ENCODE measurements around the gene UGT3A2. TPM values are rescaled to one million over a fixed set of nuclear protein-coding genes. Genes with fewer than 3 reads are reported as not detected.

The UGT3A2 gene
- total RNA-seq, 3 donors from 2014 or later (not counting 1 experiment from before 2014, with no cell fraction given), result 0.25 TPM; not detected in 1

DNA sequence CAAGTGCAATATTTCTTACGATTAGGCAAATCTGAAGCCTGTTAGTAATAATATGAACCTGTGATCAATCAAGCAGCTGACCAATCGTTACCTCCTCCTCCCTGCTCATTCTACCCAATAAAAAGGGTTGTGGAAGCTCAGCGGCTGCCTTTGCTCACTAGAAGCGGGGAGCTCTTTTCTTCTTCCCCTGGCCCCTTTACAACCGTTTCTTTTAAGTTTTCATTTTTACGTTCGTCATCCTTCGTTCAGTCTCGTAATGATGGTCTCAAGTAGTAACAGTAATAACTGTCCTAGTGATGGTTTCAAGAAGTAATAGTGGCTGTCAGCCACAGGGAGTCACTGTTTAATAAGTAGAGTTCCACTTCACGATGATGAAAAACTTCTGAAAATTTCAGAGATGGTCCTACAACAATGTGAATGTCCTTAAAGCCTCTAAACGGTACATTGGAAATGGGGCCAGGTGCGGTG lies 6.2 kb downstream of the UGT3A2 start:
- no peaks in the 10 kb centered on the region for H3K9me3 ChIP-seq (ENCODE audit: control insufficient read depth, insufficient read depth, low read length)
- 78% methylated on average over 12 of the region's 12 CpGs for WGBS (ENCODE audit: insufficient coverage)
- no peaks in the 10 kb centered on the region for H3K4me1 Mint-ChIP-seq
- H3K4me3 Mint-ChIP-seq, result no peak overlapping the region
- no peaks in the 10 kb centered on the region for H3K9me3 Mint-ChIP-seq
- TF ChIP-seq, protein P1, sequence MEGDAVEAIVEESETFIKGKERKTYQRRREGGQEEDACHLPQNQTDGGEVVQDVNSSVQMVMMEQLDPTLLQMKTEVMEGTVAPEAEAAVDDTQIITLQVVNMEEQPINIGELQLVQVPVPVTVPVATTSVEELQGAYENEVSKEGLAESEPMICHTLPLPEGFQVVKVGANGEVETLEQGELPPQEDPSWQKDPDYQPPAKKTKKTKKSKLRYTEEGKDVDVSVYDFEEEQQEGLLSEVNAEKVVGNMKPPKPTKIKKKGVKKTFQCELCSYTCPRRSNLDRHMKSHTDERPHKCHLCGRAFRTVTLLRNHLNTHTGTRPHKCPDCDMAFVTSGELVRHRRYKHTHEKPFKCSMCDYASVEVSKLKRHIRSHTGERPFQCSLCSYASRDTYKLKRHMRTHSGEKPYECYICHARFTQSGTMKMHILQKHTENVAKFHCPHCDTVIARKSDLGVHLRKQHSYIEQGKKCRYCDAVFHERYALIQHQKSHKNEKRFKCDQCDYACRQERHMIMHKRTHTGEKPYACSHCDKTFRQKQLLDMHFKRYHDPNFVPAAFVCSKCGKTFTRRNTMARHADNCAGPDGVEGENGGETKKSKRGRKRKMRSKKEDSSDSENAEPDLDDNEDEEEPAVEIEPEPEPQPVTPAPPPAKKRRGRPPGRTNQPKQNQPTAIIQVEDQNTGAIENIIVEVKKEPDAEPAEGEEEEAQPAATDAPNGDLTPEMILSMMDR (IDR thresholded peaks at IDR 0.05), result no peak
- no peaks in the 10 kb centered on the region for H3K36me3 Mint-ChIP-seq
- intact Hi-C loops (cut with micrococcal nuclease), result no loop called here
- ATAC-seq (no peak), DNase-seq (no peak)
- H3K27me3 Mint-ChIP-seq (ENCODE audit: low read depth in 2 of 2), result peaks cover 4 to 7% of the 10 kb centered on the region in 2 donors
- H3K36me3 ChIP-seq (ENCODE audit: control insufficient read depth, insufficient read depth, low read length), result no peaks in the 10 kb centered on the region
- no peak overlapping the region for H3K27ac ChIP-seq (ENCODE audit: low read length)
- H3K4me3 ChIP-seq (ENCODE audit: low read length), result no peak overlapping the region
- no peaks in the 10 kb centered on the region for H3K27me3 ChIP-seq (ENCODE audit: control insufficient read depth, insufficient read depth, low read length)
- H3K4me1 ChIP-seq (ENCODE audit: control insufficient read depth, insufficient read depth, low read length), result no peaks in the 10 kb centered on the region
- H3K27ac Mint-ChIP-seq, result no peak overlapping the region

DNA sequence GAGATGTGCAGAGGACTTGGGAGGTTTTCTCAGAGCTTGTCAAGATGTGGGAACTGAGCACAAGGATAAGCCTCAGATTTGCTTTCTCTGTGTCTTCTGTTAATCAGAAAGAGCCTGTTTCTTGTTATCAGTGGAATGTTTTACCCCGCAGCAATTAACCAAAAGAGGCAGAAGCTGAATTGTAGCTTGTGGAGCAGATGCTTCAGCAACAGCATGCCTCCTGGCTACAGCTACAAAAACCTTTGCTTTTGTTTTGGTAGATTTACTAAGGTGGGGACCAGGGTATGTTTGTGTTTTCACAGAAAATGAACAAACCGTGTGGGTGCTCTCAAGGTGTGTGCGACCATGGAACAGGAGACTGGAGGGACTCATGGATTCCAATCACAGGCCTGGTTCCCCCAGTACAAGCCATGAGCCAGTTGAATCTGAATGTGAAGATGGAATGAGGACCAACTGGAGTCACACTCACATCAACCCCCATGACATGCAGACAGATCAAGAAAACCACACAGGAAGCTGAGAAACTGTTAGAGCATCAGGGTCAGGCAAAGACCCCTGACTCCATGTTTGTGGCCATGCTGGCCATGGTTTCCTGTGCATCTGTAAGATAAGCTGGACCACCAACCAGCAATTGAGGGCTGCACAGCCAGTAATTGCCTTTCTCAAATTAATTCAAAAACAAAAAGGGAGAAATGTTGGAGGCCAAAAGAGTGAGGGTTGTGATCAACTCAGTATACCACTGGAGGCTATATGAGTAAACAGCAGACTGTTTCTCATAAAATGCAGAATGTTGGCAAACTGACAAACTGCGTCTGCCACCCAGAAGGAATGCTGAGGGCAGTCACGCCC lies 6.9 kb downstream of the UGT3A2 start:
- Histone ChIP-seq H3K4me1 (ENCODE audit: control insufficient read depth, insufficient read depth, low read length) (no peaks in the 10 kb centered on the region), H3K27ac (ENCODE audit: low read length) (no peak overlapping the region), H3K9me3 (ENCODE audit: control insufficient read depth, insufficient read depth, low read length) (no peaks in the 10 kb centered on the region), H3K27me3 (ENCODE audit: control insufficient read depth, insufficient read depth, low read length) (no peaks in the 10 kb centered on the region), H3K4me3 (ENCODE audit: low read length) (no peak overlapping the region), H3K36me3 (ENCODE audit: control insufficient read depth, insufficient read depth, low read length) (no peaks in the 10 kb centered on the region)
- H3K4me3 Mint-ChIP-seq, result no peak overlapping the region
- no peak overlapping the region for H3K27ac Mint-ChIP-seq
- intact Hi-C loops (cut with micrococcal nuclease), result no loop called here
- H3K4me1 Mint-ChIP-seq, result no peaks in the 10 kb centered on the region
- DNase-seq (no peak), ATAC-seq (no peak)
- no peaks in the 10 kb centered on the region for H3K9me3 Mint-ChIP-seq
- WGBS (ENCODE audit: insufficient coverage), result 73% methylated on average over 5 of the region's 5 CpGs
- H3K27me3 Mint-ChIP-seq (ENCODE audit: low read depth in 2 of 2), result peaks cover 4 to 8% of the 10 kb centered on the region in 2 donors
- TF ChIP-seq, protein P1 (IDR thresholded peaks at IDR 0.05), result no peak
- no peaks in the 10 kb centered on the region for H3K36me3 Mint-ChIP-seq

DNA sequence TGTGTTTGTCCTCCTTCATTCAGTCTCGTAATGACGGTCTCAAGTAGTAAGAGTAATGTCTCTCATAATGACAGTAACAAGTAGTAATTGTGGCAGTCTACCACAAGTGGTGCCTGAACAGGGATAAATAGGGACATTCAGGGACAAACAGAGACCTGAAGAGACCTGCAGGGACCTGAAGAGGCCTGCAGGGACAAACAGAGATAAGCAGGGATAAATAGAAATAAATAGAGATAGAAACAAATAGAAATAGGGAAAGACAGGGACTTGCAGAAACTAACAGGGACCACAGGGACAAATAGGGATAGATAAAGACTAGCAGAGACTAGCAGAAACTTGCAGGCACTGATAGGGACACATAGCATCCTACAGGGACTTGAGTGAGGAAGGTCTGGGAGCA lies 7.9 kb downstream of the UGT3A2 start:
- no peak overlapping the region for H3K4me3 ChIP-seq (ENCODE audit: low read length)
- no peaks in the 10 kb centered on the region for H3K27me3 ChIP-seq (ENCODE audit: control insufficient read depth, insufficient read depth, low read length)
- Mint-ChIP-seq H3K36me3 (no peaks in the 10 kb centered on the region), H3K9me3 (no peaks in the 10 kb centered on the region), H3K4me1 (no peaks in the 10 kb centered on the region), H3K4me3 (no peak overlapping the region), H3K27me3 (ENCODE audit: low read depth in 2 of 2) (peaks cover 4 to 8% of the 10 kb centered on the region in 2 donors), H3K27ac (no peak overlapping the region)
- DNase-seq, result no peak
- H3K4me1 ChIP-seq (ENCODE audit: control insufficient read depth, insufficient read depth, low read length), result no peaks in the 10 kb centered on the region
- H3K36me3 ChIP-seq (ENCODE audit: control insufficient read depth, insufficient read depth, low read length), result no peaks in the 10 kb centered on the region
- H3K9me3 ChIP-seq (ENCODE audit: control insufficient read depth, insufficient read depth, low read length), result no peaks in the 10 kb centered on the region
- H3K27ac ChIP-seq (ENCODE audit: low read length), result no peak overlapping the region
- ATAC-seq, result no peak
- intact Hi-C loops (cut with micrococcal nuclease), result no loop called here
- WGBS (ENCODE audit: insufficient coverage), result 78% methylated on average over 2 of the region's 2 CpGs
- TF ChIP-seq, protein P1 (IDR thresholded peaks at IDR 0.05), result no peak
